ENCODE results near the gene SLX9.
"Not testable (repeated sequence)": the region's sequence is repeated elsewhere in the genome, so short reads cannot be mapped to it uniquely, and the experiment has no call there.

The SLX9 gene

GRCh38 chr21:44972301-44972814, 32.5 kb downstream of the SLX9 start:
- H3K9ac ChIP-seq (ENCODE audit: low read length) = no peak overlapping the region
- no peak overlapping the region for H3K27ac ChIP-seq (ENCODE audit: low read depth, low read length)
- H3K4me1 ChIP-seq (ENCODE audit: insufficient read depth, low read length) = peaks cover 39% of the 10 kb centered on the region
- peaks cover 10% of the 10 kb centered on the region for H3K36me3 ChIP-seq (ENCODE audit: insufficient read depth, low read length)
- H3K4me3 ChIP-seq (ENCODE audit: low read depth in 1 of 2, low read length in 2 of 2) = no peak overlapping the region
- H3K9me3 ChIP-seq (ENCODE audit: low read length) = no peaks in the 10 kb centered on the region
- H3K27me3 ChIP-seq (ENCODE audit: control insufficient read depth in 1 of 2, insufficient read depth in 2 of 2, low read length in 2 of 2) = no peaks in the 10 kb centered on the region

DNA sequence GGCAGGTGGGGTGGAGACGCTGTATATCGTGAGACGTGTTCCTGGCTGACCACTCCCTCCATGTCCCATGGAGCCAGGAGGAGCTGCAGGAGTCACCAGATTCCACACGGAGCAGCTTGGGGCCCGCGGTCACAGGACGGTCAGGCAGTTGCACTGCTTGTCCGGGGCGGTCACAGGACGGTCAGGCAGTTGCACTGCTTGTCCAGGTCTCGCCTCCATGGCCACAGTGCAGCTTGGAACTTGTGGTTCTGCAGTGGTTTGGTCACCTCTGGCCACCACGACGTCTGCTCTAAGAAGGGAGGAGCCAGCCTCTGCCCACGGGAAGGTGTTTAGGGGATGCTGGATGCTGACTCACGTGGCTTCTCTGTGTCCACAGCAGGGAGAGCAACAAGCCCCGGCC, 33.0 kb downstream of the SLX9 start:
- Histone ChIP-seq H3K4me1 (ENCODE audit: insufficient read depth, low read length) (peaks cover 34% of the 10 kb centered on the region), H3K4me3 (ENCODE audit: low read depth in 1 of 2, low read length in 2 of 2) (no peak overlapping the region), H3K36me3 (ENCODE audit: insufficient read depth, low read length) (peaks cover 10% of the 10 kb centered on the region), H3K9ac (ENCODE audit: low read length) (no peak overlapping the region), H3K27ac (ENCODE audit: low read depth, low read length) (no peak overlapping the region), H3K9me3 (ENCODE audit: low read length) (no peaks in the 10 kb centered on the region), H3K27me3 (ENCODE audit: control insufficient read depth in 1 of 2, insufficient read depth in 2 of 2, low read length in 2 of 2) (no peaks in the 10 kb centered on the region)

- Histone ChIP-seq H3K9ac (ENCODE audit: low read length) (no peak overlapping the region), H3K4me3 (ENCODE audit: low read depth in 1 of 2, low read length in 2 of 2) (no peak overlapping the region), H3K4me1 (ENCODE audit: insufficient read depth, low read length) (peaks cover 27% of the 10 kb centered on the region), H3K27me3 (ENCODE audit: control insufficient read depth in 1 of 2, insufficient read depth in 2 of 2, low read length in 2 of 2) (no peaks in the 10 kb centered on the region), H3K27ac (ENCODE audit: low read depth, low read length) (no peak overlapping the region), H3K9me3 (ENCODE audit: low read length) (no peaks in the 10 kb centered on the region), H3K36me3 (ENCODE audit: insufficient read depth, low read length) (peaks cover 10% of the 10 kb centered on the region)
Observed at GRCh38 chr21:44973598-44973997, 33.8 kb downstream of the SLX9 start.

DNA sequence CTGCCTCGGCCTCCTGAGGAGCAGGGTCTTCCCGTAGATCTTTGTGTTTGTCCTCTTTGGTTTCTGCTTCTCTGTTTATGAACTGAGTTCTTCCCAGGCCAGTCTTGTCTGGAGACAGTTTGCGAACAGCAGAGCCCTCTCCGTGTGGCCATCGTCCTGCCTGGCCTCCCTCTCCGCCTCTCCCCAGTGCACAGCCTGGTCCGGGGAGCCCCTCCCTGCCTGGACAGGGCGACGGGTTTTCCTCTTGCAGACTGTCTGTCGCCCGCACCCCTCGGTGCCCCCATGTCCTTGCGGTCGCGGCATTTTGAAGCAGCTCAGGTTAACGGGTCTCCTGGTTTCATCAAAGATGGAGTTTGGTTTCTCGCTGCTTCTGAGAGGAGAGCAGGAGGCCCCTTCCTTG, 34.8 kb downstream of the SLX9 start:
- Histone ChIP-seq H3K4me1 (ENCODE audit: insufficient read depth, low read length) (peaks cover 19% of the 10 kb centered on the region), H3K27me3 (ENCODE audit: control insufficient read depth in 1 of 2, insufficient read depth in 2 of 2, low read length in 2 of 2) (no peaks in the 10 kb centered on the region), H3K36me3 (ENCODE audit: insufficient read depth, low read length) (peaks cover 16% of the 10 kb centered on the region), H3K9ac (ENCODE audit: low read length) (no peak overlapping the region), H3K9me3 (ENCODE audit: low read length) (no peaks in the 10 kb centered on the region), H3K4me3 (ENCODE audit: low read depth in 1 of 2, low read length in 2 of 2) (no peak overlapping the region), H3K27ac (ENCODE audit: low read depth, low read length) (no peak overlapping the region)

DNA sequence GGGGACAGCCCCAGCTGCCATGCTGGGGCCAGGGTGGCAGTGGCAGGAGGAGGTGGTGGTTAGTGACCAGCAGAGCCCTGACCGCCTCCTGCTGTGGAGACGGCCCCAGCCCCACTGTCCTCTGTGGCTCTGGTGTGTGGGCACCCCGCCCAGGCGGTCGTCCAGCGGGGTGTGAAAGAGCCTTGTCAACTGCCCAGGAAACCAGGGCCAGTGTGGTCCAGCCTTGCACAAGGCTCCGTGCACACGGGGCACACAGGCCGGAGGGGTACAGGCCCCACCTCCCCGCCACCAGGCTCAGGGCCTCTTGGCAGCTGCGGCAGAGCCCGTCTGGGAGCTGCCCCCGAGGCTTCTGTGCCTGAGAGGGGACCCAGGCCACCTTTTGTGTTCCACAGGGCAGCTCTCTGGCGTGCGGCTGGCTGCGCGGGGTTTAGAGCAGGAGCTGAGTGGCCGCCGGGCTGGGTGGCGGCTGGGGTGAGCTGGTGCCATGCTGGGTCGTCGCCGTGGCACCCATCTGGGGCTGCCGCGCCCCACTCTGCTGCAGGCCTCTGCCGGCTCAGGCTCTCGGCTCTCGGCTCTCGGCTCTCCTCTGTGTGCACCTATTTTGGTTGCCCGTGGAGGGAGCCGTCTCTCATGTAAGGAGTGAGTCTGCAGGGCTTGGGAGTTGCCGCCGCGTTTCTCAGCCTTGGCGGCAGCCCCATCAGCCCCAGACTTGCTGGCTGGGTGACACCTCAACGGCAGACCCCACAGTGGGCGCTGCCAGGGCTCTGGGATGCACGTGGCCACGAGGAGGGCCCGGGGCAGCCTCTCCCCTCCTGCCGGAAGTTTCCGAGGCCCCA, 36.1 kb downstream of the SLX9 start:
- Histone ChIP-seq H3K27ac (ENCODE audit: low read depth, low read length) (no peak overlapping the region), H3K4me1 (ENCODE audit: insufficient read depth, low read length) (peaks cover 6% of the 10 kb centered on the region), H3K36me3 (ENCODE audit: insufficient read depth, low read length) (peaks cover 16% of the 10 kb centered on the region), H3K27me3 (ENCODE audit: control insufficient read depth in 1 of 2, insufficient read depth in 2 of 2, low read length in 2 of 2) (no peaks in the 10 kb centered on the region), H3K4me3 (ENCODE audit: low read depth in 1 of 2, low read length in 2 of 2) (no peak overlapping the region), H3K9me3 (ENCODE audit: low read length) (no peaks in the 10 kb centered on the region), H3K9ac (ENCODE audit: low read length) (no peak overlapping the region)

DNA sequence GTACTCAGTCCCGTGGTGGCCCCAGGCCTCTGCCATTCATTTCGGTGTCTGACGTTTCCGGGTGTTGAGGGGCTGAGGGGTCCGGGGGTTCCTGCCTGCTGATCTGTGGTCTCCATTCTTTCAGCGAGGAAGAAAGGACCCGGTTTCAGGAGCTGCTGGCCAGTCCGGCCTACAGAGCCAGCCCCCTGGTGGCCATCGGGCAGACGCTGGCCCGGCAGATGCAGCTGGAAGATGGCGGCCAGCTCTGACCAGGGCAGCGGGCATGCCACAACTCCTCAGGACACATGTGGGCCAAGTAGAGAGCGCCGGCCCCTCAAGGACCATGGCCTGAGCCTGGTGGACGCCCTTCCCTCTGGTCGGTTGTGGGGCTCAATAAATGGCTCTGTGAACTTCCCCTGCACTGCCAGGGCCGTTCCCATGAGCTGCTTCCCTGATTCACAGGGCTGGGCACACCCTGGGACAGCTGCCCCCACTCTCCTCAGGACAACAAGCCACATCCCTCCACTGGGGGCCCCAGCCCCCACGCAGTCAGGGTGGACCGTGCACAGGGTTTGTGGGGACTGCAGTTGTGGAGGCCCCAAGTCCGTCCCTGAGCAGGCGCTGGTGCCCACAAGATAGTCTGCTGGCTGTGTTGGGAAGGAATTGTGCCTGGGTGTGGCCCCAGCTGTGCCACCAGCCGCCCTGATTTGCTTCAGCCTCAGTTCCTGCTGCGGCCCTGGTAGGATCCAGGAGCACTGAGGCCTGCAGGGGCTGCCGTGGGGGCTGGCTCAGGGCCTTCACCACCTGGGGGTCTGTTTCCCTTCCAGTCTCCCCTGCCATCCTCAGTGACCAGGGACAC, 36.9 kb downstream of the SLX9 start:
- not testable (repeated sequence) for H3K9me3 ChIP-seq (ENCODE audit: low read length); H3K4me1 ChIP-seq (ENCODE audit: insufficient read depth, low read length); H3K27me3 ChIP-seq (ENCODE audit: control insufficient read depth in 1 of 2, insufficient read depth in 2 of 2, low read length in 2 of 2); H3K9ac ChIP-seq (ENCODE audit: low read length); H3K27ac ChIP-seq (ENCODE audit: low read depth, low read length); H3K4me3 ChIP-seq (ENCODE audit: low read depth in 1 of 2, low read length in 2 of 2)
- peaks cover 16% of the 10 kb centered on the region for H3K36me3 ChIP-seq (ENCODE audit: insufficient read depth, low read length)

GRCh38 chr21:44977616-44978340, 37.9 kb downstream of the SLX9 start:
- Histone ChIP-seq H3K9me3 (ENCODE audit: low read length) (no peaks in the 10 kb centered on the region), H3K4me1 (ENCODE audit: insufficient read depth, low read length) (peaks cover 5% of the 10 kb centered on the region), H3K36me3 (ENCODE audit: insufficient read depth, low read length) (peaks cover 16% of the 10 kb centered on the region), H3K4me3 (ENCODE audit: low read depth in 1 of 2, low read length in 2 of 2) (no peak overlapping the region), H3K27me3 (ENCODE audit: control insufficient read depth in 1 of 2, insufficient read depth in 2 of 2, low read length in 2 of 2) (no peaks in the 10 kb centered on the region), H3K27ac (ENCODE audit: low read depth, low read length) (no peak overlapping the region), H3K9ac (ENCODE audit: low read length) (no peak overlapping the region)

- Histone ChIP-seq H3K4me1 (ENCODE audit: insufficient read depth, low read length) (peaks cover 5% of the 10 kb centered on the region), H3K4me3 (ENCODE audit: low read depth in 1 of 2, low read length in 2 of 2) (no peak overlapping the region), H3K9me3 (ENCODE audit: low read length) (no peaks in the 10 kb centered on the region), H3K9ac (ENCODE audit: low read length) (no peak overlapping the region), H3K27me3 (ENCODE audit: control insufficient read depth in 1 of 2, insufficient read depth in 2 of 2, low read length in 2 of 2) (no peaks in the 10 kb centered on the region), H3K36me3 (ENCODE audit: insufficient read depth, low read length) (peaks cover 13% of the 10 kb centered on the region), H3K27ac (ENCODE audit: low read depth, low read length) (no peak overlapping the region)
Observed at GRCh38 chr21:44979687-44980561, 40.1 kb downstream of the SLX9 start.

DNA sequence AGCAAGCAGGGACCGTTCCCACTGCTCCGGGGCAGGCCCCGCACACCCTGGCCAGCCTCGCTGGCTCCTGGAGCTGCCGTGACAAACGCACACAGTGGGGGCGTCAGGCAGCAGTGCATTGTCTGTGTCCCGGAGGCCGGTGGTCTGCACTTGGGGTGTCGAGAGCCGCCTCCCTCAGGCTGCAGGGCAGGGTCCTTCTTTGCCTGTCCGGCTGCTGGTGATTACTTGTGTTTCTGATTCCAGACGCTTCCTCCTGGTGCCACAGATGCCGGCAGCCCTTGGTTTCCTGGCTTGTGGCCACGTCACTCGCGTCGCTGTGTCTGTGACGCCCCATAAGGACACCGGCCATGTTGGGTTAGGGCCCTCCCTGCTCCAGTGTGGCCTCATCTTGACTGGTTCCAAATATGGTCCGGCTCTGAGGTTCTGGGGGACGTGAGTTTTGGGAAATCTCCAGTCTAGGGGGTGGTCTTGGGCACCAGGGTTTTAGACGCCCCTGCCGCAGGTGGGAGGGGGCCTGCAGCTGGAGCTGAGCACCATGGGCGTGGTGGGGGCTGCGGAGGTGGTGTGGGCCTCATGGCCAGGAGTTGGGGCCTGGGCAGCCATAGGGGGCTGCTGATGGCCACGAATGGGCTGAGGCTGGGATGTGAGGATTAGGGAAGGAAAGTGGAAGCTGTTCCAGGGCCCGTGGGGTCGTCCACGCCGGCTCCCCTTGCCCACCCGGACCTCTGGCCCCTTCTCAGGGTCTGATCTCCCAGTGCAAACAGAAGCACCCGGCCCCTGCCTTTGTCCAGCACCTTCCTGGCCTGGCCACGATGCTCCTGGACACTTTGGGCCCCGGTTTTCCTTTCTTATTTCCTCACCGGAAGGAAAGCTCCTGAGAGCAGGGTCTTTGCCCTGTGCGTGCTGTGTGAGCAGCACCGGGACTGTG, 41.0 kb downstream of the SLX9 start:
- H3K4me3 ChIP-seq (ENCODE audit: low read depth in 1 of 2, low read length in 2 of 2) = no peak overlapping the region
- H3K4me1 ChIP-seq (ENCODE audit: insufficient read depth, low read length) = peaks cover under 1% of the 10 kb centered on the region
- no peaks in the 10 kb centered on the region for H3K27me3 ChIP-seq (ENCODE audit: control insufficient read depth in 1 of 2, insufficient read depth in 2 of 2, low read length in 2 of 2)
- peaks cover 6% of the 10 kb centered on the region for H3K36me3 ChIP-seq (ENCODE audit: insufficient read depth, low read length)
- no peak overlapping the region for H3K27ac ChIP-seq (ENCODE audit: low read depth, low read length)
- H3K9ac ChIP-seq (ENCODE audit: low read length) = no peak overlapping the region
- H3K9me3 ChIP-seq (ENCODE audit: low read length) = no peaks in the 10 kb centered on the region
